GM20431 (cell line): ENCODE results near the gene PRKCE.

Source experiments
- in situ Hi-C: fragments of 300-500 bp; cut with MseI, MboI; formaldehyde crosslinking; loops from one replicate; pipeline ENCODE4 v1.15.0; 2020; ENCODE audit warnings: low sequenced_read_pairs; ENCODE audit not compliant: unreplicated experiment

The PRKCE gene

DNA sequence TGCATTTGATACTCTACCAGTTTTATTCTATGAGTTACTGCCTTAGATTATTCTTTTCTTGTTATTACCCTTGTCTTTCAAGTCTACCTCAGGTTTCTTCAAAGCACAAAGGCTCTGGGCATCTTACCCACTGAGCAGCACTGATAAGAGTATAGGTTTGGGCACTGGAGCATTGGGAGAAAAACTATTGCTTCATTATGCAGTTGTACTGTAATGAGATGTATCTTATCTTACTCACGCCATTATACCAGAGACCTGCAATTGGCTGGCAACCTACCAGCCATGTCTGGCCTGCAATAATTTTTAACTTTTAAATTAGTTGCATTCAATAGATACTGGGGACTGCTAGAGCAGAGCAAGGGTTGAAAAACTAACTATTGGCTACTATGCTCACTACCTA, 21.5 kb upstream of the PRKCE start:
- in situ Hi-C loops = no loop called here

DNA sequence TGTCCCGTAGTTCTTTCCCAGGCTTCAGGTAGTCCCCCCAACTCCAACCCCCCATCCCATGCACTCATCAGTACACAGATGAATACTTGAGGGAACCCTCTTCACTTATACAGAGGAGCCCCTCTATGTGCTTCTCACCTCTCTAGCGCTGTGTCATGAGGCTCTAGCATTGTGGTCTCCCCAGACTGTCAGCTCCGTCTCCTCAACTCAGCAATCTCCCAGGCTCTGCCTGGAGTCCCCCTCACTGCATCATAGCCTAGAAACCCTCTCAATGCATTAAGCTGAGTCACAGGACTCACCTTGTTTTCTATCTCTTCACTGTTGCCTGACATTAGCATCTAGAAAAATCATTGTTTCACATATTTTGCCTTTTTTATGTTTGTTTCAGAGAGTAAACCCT, 20.2 kb upstream of the PRKCE start:
- in situ Hi-C loops = no loop called here

DNA sequence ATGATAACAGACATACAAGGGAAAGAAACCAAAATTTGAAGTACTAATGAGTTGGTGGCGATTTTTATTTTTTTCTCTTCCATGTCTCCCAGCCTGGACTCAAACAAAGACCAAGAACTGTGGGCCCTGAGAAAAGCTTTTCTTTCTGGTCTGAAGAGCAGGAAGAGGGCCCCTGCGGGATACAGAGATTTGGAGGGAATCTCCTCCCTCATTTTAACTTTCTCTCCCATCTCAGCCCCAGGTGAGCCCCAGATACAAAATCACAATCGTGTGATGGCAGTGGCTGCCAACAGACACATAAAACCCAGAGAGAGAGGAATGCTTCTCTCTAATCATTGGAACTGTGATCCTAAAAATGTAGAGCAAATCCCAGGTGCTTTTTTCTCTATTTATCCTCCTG, 19.5 kb upstream of the PRKCE start:
- in situ Hi-C loops = no loop called here

DNA sequence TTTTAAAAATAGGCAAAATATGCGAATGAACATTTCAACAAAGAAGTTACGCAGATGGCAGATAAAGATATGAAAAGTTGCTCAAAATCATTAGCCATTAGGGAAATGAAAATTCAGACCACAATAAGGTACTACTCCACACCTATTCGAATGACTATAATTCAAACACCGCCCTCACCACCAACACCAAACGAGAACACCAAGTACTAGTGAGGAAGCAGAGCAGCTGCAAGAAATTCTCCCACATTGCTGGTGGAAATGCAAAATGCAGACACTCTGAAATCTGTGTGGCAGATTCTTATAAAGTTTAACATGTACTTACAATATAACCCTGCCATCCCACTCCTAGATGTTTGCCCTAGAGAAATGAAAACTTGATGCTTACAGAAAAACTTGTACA, 17.3 kb upstream of the PRKCE start:
- in situ Hi-C loops = no loop called here

DNA sequence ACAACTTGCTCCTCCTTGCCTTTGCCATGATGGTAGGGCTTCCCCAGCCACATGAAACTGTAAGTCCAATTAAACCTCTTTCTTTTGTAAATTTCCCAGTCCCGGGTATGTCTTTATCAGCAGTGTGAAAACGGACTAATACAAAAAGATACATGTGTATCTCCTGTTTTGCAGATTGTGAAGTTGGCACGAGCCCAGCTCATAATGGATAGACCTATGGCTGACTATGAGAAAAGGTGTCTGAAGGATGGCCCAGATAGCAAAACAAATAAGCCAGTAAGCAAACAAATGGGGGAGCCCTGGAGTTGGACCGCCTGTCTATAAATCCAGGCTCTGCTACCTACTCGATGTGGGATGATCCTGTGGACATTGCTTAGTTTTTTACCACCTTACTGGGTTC, 15.5 kb upstream of the PRKCE start:
- in situ Hi-C loops = no loop called here

DNA sequence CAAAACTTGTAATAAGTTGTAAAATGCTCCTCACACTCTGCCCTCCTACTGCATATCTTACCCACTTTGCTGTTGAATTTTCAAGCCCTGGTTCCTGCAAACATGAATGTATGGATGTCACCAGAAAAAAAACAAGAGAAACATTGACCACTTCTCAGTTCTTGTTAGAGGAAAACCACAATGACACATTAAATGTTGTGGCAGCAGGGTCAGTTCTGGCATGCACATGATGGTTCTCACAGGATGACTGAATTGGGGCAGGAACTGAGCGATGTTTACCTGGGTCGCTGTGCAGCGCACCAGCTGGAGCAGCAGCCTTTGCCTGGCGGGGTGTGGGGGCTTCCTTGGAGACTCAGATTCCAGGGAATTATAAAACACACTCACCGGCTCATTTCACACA, 14.0 kb upstream of the PRKCE start:
- in situ Hi-C loops = no loop called here

DNA sequence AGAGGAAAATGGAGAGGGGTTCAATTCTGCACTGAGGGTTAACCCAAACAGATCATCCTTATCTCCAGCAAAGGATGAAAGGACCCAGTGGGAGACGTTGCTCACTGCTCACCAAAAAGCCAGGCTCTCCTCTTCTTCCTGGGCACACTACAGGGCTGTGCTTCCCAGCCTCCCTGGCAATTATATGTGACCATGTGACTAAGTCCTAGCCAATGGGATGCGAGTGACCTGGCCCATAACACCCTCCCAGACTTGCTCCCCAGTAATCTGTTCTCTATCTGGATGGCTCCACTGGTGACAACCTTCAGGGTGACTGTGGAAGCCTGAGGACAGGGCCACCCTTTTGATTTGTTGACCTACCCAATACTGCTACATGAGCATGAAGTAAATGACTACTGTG, 10.9 kb upstream of the PRKCE start:
- in situ Hi-C loops = loop anchor here (10.0 kb wide), 2 partner anchors 134 to 294 kb away; no protein-coding TSS in a partner anchor

DNA sequence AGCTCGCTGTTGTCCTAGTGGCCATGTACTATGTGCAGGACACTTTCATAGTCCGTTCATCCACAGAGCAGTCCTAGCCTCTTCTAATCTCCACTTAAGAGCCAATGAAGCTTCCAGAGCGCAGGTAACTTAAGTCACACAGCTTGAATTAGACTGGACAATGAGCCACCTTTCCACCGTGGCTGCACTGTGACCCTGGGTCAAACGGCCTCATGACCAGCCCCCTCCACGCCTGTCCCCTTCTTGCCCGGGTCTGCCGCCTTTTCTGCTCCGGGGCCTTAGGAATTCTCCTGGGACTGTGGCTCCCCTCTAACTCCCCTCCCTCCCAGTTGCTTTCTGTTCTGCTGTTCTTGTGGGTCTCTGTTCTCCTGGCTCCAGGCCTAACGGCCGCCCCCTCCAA, 8.4 kb upstream of the PRKCE start:
- in situ Hi-C loops = loop anchor here (10.0 kb wide), 2 partner anchors 132 to 292 kb away; no protein-coding TSS in a partner anchor

DNA sequence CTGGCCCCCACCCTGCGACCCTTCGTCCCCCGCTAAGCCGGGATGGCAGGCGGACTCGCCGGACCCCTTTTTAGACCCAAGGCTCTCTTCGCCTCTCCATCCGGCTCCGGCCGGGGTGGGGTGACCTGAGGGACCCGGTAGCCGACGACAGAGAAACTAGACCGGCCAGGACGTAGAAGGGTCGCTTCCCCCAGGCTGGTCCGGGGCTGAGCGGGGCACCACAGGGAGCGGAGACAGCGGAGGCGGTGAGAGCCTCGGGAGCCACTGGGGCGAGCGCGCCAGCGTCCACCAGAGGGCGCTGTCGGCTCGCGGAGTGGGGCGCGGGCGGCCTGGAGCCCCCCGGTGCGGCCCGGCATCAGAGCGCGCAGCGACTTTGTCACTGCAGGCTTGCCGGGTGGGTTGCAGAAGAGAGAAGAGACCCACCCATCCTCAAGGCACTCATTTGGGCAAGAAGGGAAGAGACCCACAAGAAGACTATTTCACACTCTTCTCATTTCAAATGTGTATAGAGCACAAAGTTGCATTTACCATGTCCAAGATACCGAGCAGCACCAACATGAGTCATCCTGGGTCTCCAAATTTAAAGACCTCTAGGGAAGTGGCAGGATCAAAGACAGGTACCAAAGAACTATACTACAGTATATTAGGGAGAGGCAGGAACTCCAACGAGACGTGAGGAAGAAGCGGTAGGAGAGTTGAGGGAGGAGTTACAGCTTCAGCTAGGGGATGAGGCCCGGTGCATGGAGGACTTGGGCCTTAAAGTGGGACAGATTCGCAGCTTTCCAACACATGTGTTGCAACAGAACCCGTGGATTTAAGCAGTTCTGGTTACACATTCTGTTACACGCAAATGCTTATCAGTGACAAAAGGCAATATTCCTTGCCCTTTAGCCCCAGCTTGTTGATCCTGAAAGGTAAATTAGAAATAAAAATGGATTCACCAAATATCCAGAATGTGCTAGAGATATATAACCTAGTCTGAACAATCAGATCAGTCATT, 7.6 kb upstream of the PRKCE start:
- in situ Hi-C loops = loop anchor here (10.0 kb wide), 2 partner anchors 131 to 291 kb away; no protein-coding TSS in a partner anchor

DNA sequence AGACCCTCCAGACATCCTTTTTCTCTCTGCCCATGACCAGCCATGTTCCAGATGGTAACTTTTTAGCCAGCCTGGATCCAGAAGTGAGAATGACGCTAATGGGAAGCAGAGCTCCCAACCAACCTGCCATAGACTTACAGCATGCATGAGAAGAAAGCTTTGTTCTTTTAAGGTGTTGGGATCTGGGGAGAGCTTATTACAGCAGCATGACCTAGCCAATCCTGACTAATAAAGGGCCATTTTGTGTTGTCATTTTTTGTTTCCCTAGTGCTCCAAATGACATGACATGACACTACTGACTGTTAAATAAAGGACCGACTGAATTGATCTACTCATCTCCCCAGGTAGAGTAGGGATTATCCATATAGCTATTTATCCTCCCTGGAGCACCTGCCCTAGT, 5.2 kb upstream of the PRKCE start:
- in situ Hi-C loops = loop anchor here (10.0 kb wide), 2 partner anchors 129 to 289 kb away; no protein-coding TSS in a partner anchor

DNA sequence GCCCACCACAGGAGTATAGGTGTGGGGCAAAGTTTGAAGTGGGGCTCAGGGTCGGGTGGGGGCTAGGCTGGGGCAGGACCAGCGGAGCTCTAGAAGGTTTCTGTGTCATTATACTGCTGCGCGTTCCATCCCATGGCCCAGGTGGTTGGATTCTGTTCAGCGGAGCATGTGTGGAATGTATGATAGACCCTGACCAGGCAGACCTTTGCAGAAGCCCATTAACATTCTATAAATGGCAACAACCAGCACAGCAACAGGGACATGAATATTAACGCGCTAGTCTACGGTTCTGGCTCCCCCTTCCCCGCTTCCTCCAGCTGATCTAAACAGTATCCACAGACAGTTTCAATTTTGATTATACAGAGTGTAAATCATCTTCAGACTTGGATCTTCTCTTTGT, 4.1 kb upstream of the PRKCE start:
- in situ Hi-C loops = loop anchor here (10.0 kb wide), 2 partner anchors 127 to 287 kb away; no protein-coding TSS in a partner anchor

DNA sequence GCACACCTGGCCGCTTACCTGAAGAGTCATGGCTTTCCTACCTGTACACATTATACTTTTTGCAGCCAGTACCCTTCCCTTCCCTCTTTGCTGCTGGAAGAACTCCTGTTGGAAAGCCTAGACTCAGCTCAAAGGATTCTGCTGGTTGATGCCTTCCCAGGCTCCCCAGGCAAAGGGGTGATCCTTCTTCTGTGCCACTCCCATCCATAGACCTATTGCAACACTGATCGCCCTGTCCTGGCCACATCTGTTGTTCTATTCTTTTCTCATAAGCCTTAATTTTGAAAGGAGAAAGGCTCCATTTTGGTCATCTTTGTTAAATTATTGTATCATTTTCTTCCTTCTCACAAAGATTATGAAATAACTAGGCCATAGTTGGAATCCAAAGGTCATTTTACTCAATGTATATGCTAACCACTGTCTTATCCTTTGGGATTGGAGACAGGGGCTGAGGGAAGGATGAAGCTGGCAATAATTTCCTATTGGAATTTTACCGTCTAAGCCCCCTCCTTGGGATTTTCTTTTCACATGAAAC, 3.4 kb upstream of the PRKCE start:
- in situ Hi-C loops = loop anchor here (10.0 kb wide), 2 partner anchors 127 to 287 kb away; no protein-coding TSS in a partner anchor

DNA sequence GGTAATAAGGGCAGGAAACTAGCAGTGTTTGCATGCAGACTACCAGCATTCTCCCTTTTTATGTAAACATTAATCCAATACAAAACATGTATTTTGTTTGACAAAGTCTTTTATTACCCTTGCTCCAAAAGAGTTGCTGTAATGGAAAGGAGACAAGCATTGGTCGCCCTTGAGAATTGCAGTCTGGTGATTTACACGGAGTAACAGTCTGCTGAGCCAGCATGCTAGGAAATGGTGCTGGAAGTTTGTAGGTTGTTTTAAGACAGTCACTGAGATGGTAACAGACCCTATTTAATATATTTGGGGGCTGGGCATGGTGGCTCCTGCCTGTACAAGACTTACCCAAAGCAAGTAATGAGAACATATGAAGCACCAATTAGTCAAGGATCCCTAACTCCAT, 2.8 kb upstream of the PRKCE start:
- in situ Hi-C loops = loop anchor here (10.0 kb wide), 2 partner anchors 126 to 286 kb away; no protein-coding TSS in a partner anchor

DNA sequence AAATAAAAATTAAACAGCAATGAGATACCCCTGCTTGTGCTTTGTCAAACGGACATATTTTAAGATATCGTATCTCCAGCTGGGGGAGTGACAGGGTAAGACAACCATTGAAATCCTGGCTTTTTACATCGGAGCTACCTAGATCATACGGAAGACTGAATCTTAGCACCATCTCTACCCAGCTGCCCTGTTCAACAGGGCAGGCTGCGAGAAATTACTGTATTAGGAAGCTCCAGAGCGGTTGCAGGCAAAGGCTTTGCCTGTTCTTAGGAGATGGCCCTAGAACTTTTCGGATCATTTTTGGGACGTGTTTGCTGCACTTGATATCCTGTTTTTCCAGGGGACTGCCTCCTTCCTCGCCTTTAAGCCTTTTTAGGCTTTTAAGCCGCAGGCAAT, 2.0 kb upstream of the PRKCE start:
- in situ Hi-C loops = loop anchor here (10.0 kb wide), 2 partner anchors 125 to 285 kb away; no protein-coding TSS in a partner anchor

DNA sequence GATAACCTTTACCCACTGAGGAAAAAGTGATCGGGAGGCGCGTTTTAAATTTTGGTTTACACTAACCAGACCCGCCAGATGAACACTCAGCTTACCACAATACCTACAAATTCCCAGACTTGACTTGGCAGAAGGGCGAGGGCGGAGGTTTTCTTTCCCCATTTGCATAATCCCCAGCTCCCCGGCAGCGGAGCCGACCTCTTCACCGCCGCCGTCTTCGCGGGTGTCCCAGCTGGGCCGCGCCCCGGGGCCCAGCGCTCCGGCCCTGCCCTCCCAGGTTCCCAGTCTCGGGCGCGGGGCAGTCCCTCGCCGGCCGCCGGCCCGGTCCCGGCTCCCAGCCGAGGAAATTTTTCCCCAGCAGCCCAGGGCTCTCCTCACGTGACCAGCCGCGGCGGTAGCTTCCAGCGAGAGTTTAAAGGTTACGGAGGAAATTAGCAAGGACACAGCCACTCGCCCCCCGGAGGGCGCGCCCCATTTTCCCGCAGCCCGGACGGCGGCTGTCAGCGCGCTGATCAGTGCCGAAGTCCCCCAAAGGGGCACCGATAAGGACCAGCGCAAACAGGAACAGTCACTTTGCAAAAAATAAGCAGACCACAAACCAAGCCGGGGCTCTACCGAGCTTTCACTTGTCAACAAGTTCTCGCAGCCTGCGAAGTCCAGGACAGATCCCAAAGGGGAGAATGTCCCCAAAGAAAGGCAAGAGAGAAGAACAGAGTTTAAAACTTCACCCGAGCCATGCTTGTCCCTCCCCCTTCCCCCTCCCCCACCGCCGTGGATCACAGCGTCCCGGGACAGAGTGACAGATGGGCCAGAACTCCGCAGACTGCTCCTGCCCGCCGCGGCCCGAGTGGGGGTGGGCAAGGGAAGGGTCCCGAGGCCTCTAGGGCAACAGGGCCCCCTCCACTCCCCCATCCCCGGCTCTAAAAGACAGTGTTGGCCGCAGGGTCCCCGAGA, 1.3 kb upstream of the PRKCE start:
- in situ Hi-C loops = loop anchor here (10.0 kb wide), 2 partner anchors 125 to 285 kb away; no protein-coding TSS in a partner anchor

DNA sequence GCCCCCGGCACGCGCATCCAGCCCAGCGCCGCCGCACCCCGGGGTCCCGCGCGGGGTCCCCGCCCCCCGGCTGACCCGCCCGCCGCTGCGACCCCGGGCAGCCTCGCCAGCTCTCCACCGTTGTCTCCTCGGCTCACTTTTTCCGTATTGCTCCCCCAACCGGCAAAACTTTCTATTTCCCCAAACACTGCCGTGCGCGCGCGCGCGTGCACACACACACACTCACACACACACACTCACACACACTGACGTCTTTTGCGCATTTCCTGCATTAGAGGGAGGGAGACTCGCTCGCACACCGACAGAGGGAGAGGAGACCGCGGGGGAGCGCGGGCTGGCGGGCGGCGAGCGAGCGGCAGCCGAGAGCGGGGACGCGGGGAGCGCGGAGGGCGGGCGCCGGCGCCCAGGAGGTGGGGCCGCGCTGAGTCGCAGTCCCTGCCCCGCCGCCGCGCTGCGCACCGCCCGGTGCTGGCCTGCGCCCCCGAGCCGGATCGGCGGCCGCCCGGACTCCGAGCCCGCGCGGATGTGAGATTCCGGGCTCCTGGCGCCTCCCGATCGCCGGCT, 542 bp upstream of the PRKCE start:
- in situ Hi-C loops = no loop called here

DNA sequence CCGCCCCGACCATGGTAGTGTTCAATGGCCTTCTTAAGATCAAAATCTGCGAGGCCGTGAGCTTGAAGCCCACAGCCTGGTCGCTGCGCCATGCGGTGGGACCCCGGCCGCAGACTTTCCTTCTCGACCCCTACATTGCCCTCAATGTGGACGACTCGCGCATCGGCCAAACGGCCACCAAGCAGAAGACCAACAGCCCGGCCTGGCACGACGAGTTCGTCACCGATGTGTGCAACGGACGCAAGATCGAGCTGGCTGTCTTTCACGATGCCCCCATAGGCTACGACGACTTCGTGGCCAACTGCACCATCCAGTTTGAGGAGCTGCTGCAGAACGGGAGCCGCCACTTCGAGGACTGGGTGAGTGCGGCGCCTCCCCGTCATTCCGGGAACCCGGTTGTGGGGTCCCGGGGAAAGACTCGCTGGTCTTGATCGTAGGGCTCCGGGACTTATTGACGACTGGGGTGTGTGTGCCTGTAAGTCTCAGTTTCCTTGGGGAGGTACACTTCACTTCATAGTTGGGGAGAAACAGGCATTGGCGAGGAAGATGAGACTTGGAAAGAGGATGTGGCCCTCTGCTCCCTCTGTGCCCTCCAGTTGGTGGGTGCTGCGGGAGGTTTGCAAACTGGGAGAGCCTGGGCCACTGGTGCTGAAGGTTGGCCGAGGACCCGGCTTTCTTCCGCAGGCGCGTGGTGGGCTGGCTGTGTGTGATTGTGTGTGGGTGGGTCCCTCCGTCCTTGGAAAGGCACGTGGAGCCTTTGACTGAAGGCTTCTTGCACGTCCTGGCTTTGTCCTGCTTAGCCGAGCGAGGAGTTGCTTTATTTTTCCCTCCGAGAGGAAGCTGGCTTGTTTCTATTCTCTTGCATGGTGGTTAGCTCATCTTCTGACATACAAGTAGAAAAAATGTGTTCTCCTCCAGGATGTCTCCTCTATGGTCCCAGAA, 886 bp downstream of the PRKCE start:
- in situ Hi-C loops = no loop called here

DNA sequence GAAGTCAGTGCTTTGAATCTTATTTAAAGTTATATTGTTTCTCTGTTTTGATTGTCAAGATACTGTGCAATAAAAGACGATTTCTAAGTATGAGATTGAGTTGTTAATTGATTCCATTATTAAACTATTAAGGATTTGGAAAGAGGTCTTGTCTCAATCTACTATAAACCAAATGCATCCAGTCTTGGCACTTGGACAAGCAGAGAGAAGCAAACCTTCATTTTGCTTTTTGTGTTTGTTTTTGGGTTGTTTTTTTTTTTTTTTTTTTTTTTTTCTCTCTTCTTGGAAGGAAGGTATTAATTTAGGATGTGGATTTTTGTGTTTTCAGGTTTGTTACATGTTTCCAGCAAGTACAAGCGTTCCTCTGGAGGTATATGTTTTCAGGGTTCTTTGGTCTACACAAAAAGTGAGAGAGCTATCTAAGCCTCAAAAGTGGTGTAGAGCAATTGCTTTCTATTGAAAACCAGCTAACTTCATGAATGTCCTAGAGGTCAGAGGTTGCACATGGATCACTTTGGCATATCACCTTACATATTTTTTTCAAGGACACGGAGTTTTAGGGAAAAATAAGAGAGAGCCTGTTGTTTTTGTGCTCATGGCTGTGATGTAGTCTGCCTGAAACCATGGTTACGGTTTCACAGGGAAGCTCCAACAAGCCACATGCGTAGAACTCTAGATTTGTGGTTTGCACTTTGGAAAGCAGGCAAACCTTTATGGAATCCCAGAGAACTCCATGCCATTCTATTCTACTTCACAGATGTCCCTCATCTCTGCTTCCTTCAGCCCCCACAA, 1.8 kb downstream of the PRKCE start:
- in situ Hi-C loops = no loop called here
